MM.1S (cell line): Measurements from ENCODE around the gene GRIK4.

Experiments
- DNase-seq: peaks from one replicate; pipeline ENCODE4 v3.0.0-alpha.2; 2015
- H2AFZ ChIP-seq: fragments of 300-600 bp; sonication (generic); 2 replicates; pipeline ENCODE4 v1.6.0; 2016; ENCODE audit warnings: antibody characterized with exemption, low read length
- H3F3A ChIP-seq: fragments of 300-600 bp; sonication (generic); 2 replicates; pipeline ENCODE4 v1.6.1; 2016; ENCODE audit warnings: mild to moderate bottlenecking, antibody characterized with exemption, low read length, moderate library complexity, mixed read lengths; ENCODE audit not compliant: insufficient read depth
- H3K27ac ChIP-seq: fragments of 300-600 bp; sonication (generic); 2 replicates; pipeline ENCODE4 v1.5.1; 2016; ENCODE audit warnings: mild to moderate bottlenecking, low read length
- H3K27me3 ChIP-seq: fragments of 300-600 bp; sonication (generic); replicated peaks from 2 replicates; pipeline ENCODE4 v1.6.0; 2016; ENCODE audit warnings: low read length; ENCODE audit not compliant: insufficient read depth
- H3K36me3 ChIP-seq: fragments of 300-600 bp; sonication (generic); replicated peaks from 2 replicates; pipeline ENCODE4 v1.6.1; 2016; ENCODE audit warnings: mild to moderate bottlenecking, low read length, mixed read lengths; ENCODE audit not compliant: insufficient read depth
- H3K4me1 ChIP-seq: fragments of 300-600 bp; sonication (generic); 2 replicates; pipeline ENCODE4 v1.6.1; 2016; ENCODE audit warnings: low read length, mixed read lengths
- H3K4me2 ChIP-seq: fragments of 300-600 bp; sonication (generic); 2 replicates; pipeline ENCODE4 v1.6.0; 2016; ENCODE audit warnings: low read depth, low read length
- H3K4me3 ChIP-seq: fragments of 300-600 bp; sonication (generic); 2 replicates; pipeline ENCODE4 v1.5.1; 2016; ENCODE audit warnings: low read length, mixed read lengths
- H3K79me2 ChIP-seq: fragments of 300-600 bp; sonication (generic); 2 replicates; pipeline ENCODE4 v1.6.1; 2016; ENCODE audit warnings: mixed run types, low read length, mixed read lengths
- H3K9ac ChIP-seq: fragments of 300-600 bp; sonication (generic); 2 replicates; pipeline ENCODE4 v1.6.1; 2016; ENCODE audit warnings: low read length, mixed read lengths
- H3K9me2 ChIP-seq: fragments of 300-600 bp; sonication (generic); replicated peaks from 2 replicates; pipeline ENCODE4 v1.6.1; 2016; ENCODE audit warnings: mild to moderate bottlenecking, low read length, mixed read lengths; ENCODE audit not compliant: insufficient read depth
- H3K9me3 ChIP-seq: fragments of 300-600 bp; sonication (generic); replicated peaks from 2 replicates; pipeline ENCODE4 v1.6.1; 2016; ENCODE audit warnings: mild to moderate bottlenecking, low read length, mixed read lengths; ENCODE audit not compliant: insufficient read depth
- H4K20me1 ChIP-seq: fragments of 300-600 bp; sonication (generic); 2 replicates; pipeline ENCODE4 v1.6.1; 2016; ENCODE audit warnings: mild to moderate bottlenecking, low read length, moderate library complexity, mixed read lengths; ENCODE audit not compliant: insufficient read depth
- CTCF ChIP-seq: fragments of 300-600 bp; sonication (generic); IDR thresholded peaks from 2 replicates; pipeline ENCODE4 v1.5.1; 2016; ENCODE audit warnings: antibody characterized with exemption, low read length, mixed read lengths
- EZH2 ChIP-seq: fragments of 300-600 bp; sonication (generic); optimal IDR thresholded peaks from 2 replicates; pipeline ENCODE3; 2017; ENCODE audit warnings: low read depth, mild to moderate bottlenecking, antibody characterized with exemption, low read length, mixed read lengths
- EZH2phosphoT487 ChIP-seq: fragments of 300-600 bp; sonication (generic); IDR thresholded peaks from 2 replicates; pipeline ENCODE4 v1.6.1; 2018; ENCODE audit warnings: antibody characterized with exemption, low read length

Gene GRIK4

DNA sequence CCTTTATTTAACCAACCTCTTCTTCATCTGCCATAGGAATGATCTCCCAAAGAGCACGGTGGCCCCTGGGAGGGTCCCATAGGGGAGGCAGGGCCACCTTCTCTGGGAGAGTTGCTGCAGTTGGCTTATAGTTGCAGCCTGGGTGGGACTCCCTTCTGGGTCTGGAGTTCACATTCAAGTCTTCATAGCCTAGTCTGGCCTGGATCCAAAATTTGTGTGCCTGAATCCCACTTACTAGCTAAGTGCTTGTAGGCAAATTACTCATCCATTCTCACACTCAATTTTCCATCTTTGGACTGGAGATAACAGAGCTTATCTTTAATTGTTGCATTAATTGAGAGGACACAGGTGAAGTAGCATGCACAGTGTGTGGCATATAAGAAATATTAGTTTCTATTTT, 163.6 kb downstream of the GRIK4 start:
- Histone ChIP-seq H3K9me3 (no peaks in the 10 kb centered on the region), H3K9me2 (no peaks in the 10 kb centered on the region), H2AFZ (no peak overlapping the region), H3K9ac (no peak overlapping the region), H3K27ac (no peak overlapping the region), H3F3A (no peaks in the 10 kb centered on the region), H3K36me3 (no peaks in the 10 kb centered on the region), H3K79me2 (no peaks in the 10 kb centered on the region), H3K4me1 (no peaks in the 10 kb centered on the region), H3K4me2 (no peak overlapping the region), H3K27me3 (no peaks in the 10 kb centered on the region), H3K4me3 (no peak overlapping the region), H4K20me1 (no peaks in the 10 kb centered on the region)
- TF ChIP-seq EZH2 (no peak), CTCF (no peak), EZH2phosphoT487 (no peak)
- DNase-seq, result no peak

DNA sequence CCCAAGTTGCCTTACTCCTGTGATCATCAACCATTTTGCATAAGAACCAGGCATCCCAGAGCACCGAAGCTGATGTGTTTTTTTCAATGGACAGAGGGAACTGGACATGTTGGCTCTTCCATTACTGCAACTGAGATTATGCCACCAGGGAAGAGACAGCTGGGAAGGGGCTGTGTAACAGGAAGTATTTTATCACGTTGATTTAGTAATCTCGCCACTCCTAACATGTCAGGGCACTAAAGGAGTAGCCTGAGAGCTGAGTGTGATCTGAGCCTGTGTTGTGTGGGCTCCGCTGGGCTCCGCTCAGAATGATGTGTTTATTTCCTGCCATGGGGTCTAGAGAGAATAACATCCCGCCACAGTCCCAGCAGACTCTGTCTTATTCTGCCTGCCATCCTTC, 165.4 kb downstream of the GRIK4 start:
- Histone ChIP-seq H3K9ac (no peak overlapping the region), H4K20me1 (no peaks in the 10 kb centered on the region), H3K27me3 (no peaks in the 10 kb centered on the region), H3K9me3 (no peaks in the 10 kb centered on the region), H3F3A (no peaks in the 10 kb centered on the region), H3K79me2 (no peaks in the 10 kb centered on the region), H3K4me2 (no peak overlapping the region), H3K9me2 (no peaks in the 10 kb centered on the region), H3K36me3 (no peaks in the 10 kb centered on the region), H2AFZ (no peak overlapping the region), H3K4me3 (no peak overlapping the region), H3K27ac (no peak overlapping the region), H3K4me1 (no peaks in the 10 kb centered on the region)
- no peak for DNase-seq
- TF ChIP-seq CTCF, result no peak
- no peak for TF ChIP-seq EZH2phosphoT487
- no peak for TF ChIP-seq EZH2

DNA sequence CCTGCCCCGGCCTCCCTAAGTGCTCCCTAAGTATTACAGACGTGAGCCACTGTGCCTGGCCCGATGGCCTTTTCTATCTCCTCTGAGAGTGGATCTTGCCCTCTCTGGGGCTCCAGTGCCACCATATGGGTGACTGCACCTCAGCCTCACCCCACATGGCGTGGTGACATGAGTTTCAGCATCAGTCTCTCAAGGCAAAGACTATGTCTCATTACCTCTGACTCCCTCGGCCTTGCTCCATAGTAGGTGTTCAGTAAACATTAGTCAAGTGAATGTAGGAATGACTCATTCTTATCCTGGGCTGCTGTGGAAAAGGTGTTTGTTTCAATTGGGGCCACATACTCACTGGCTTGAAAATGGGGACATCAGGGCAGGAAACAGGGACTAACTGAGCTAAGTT, 168.8 kb downstream of the GRIK4 start:
- H3K27me3 ChIP-seq, result no peaks in the 10 kb centered on the region
- no peaks in the 10 kb centered on the region for H3K9me2 ChIP-seq
- H3K4me2 ChIP-seq, result no peak overlapping the region
- H3F3A ChIP-seq, result no peaks in the 10 kb centered on the region
- no peak overlapping the region for H3K9ac ChIP-seq
- H3K4me1 ChIP-seq, result peaks cover 3% of the 10 kb centered on the region; the same call in 1 of the 2 replicates
- no peak for TF ChIP-seq CTCF
- TF ChIP-seq EZH2phosphoT487, result no peak
- no peak for TF ChIP-seq EZH2
- H3K9me3 ChIP-seq, result no peaks in the 10 kb centered on the region
- no peak overlapping the region for H3K27ac ChIP-seq
- no peaks in the 10 kb centered on the region for H4K20me1 ChIP-seq
- no peaks in the 10 kb centered on the region for H3K79me2 ChIP-seq
- no peaks in the 10 kb centered on the region for H3K36me3 ChIP-seq
- H3K4me3 ChIP-seq, result no peak overlapping the region
- DNase-seq, result no peak
- no peak overlapping the region for H2AFZ ChIP-seq
